ENCODE data around the gene ZNF385B. TPM values are rescaled to one million over a fixed set of nuclear protein-coding genes. Genes with fewer than 3 reads are reported as not detected.

The ZNF385B gene
- total RNA-seq, 1 experiment from 2014 or later: 9.3 TPM

- CTCF ChIA-PET: no interaction called here
- no peak overlapping the region for H3K27ac ChIP-seq (ENCODE audit: low read depth, low read length)
Observed at GRCh38 chr2:179822540-179822939, 38.9 kb downstream of the ZNF385B start.

More at GRCh38 chr2:179822540-179822939, 38.9 kb downstream of the ZNF385B start:
- Histone ChIP-seq H3K9me3 (ENCODE audit: control insufficient read depth in 1 of 2, insufficient read depth in 1 of 2, low read depth in 1 of 2, low read length in 2 of 2) (no peaks in the 10 kb centered on the region), H4K20me1 (ENCODE audit: insufficient read depth) (no peaks in the 10 kb centered on the region), H2AFZ (ENCODE audit: low read depth, low read length, poor library complexity, severe bottlenecking) (no peak overlapping the region), H3K79me2 (ENCODE audit: insufficient read depth, low read length) (no peaks in the 10 kb centered on the region), H3K27me3 (ENCODE audit: insufficient read depth, low read length) (no peaks in the 10 kb centered on the region), H3K4me3 (replicated peaks in 1 of 2; ENCODE audit: low read depth in 1 of 2, low read length in 2 of 2) (no peak overlapping the region), H3K4me2 (ENCODE audit: low read length) (no peak overlapping the region), H3K9ac (ENCODE audit: low read length) (no peak overlapping the region), H3K9me2 (ENCODE audit: insufficient read depth) (no peaks in the 10 kb centered on the region), H3K36me3 (ENCODE audit: control insufficient read depth in 1 of 2, insufficient read depth in 2 of 2, low read length in 2 of 2) (no peaks in the 10 kb centered on the region), H3K4me1 (ENCODE audit: control insufficient read depth in 1 of 2, insufficient read depth in 2 of 2, low read length in 2 of 2) (peaks cover 3 to 10% of the 10 kb centered on the region in 2 experiments; a peak in 3 of 4 replicates)
- no peak for DNase-seq (ENCODE audit: low read depth, low spot score)
- RAD21 ChIA-PET (ENCODE audit: low non-redundant PET in 1 of 2, low total read pairs in 2 of 2, uncharacterized antibody in 2 of 2, unreplicated experiment in 2 of 2): no interaction called here
- TF ChIP-seq ZNF274 (IDR thresholded peaks at IDR 0.05; ENCODE audit: low read depth, low read length) (no peak), EGR1 (IDR thresholded peaks at IDR 0.05; ENCODE audit: low read depth) (no peak), FOSL1 (IDR thresholded peaks at IDR 0.05; ENCODE audit: low read depth) (no peak), CEBPB (IDR thresholded peaks at IDR 0.05; ENCODE audit: low read depth) (no peak), CBX3 (IDR thresholded peaks at IDR 0.05; ENCODE audit: low read depth) (no peak), ZBTB33 (IDR thresholded peaks at IDR 0.05; ENCODE audit: extremely low read depth, insufficient replicate concordance, low read length) (no peak), SIN3A (IDR thresholded peaks at IDR 0.05; ENCODE audit: low read depth) (no peak), SP1 (IDR thresholded peaks at IDR 0.05; ENCODE audit: low read depth) (no peak), JUND (IDR thresholded peaks at IDR 0.05) (no peak), CTCF (IDR thresholded peaks at IDR 0.05 in 2 of 3, conservative IDR thresholded peaks at IDR 0.05 in 1 of 3; ENCODE audit: borderline replicate concordance in 1 of 3, insufficient read depth in 1 of 3, low read depth in 2 of 3, low read length in 2 of 3) (no peak), SRF (IDR thresholded peaks at IDR 0.05; ENCODE audit: low read depth) (no peak), YY1 (IDR thresholded peaks at IDR 0.05; ENCODE audit: extremely low read depth, insufficient replicate concordance, low read depth, low read length) (no peak), ELF1 (IDR thresholded peaks at IDR 0.05; ENCODE audit: borderline replicate concordance, low read depth) (no peak), EZH2 (IDR thresholded peaks at IDR 0.05) (no peak)
- TF ChIP-seq, protein P1, sequence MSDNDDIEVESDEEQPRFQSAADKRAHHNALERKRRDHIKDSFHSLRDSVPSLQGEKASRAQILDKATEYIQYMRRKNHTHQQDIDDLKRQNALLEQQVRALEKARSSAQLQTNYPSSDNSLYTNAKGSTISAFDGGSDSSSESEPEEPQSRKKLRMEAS (IDR thresholded peaks at IDR 0.05): no peak
- POLR2A ChIA-PET: no interaction called here
- ATAC-seq: no peak
- no TSS peak for BruUV-seq (replicated peaks)
- intact Hi-C loops (cut with micrococcal nuclease): no loop called here

All from HCT116 (cell line).